ENCODE measurements around the gene IRX4.

- TF ChIP-seq, protein P1, sequence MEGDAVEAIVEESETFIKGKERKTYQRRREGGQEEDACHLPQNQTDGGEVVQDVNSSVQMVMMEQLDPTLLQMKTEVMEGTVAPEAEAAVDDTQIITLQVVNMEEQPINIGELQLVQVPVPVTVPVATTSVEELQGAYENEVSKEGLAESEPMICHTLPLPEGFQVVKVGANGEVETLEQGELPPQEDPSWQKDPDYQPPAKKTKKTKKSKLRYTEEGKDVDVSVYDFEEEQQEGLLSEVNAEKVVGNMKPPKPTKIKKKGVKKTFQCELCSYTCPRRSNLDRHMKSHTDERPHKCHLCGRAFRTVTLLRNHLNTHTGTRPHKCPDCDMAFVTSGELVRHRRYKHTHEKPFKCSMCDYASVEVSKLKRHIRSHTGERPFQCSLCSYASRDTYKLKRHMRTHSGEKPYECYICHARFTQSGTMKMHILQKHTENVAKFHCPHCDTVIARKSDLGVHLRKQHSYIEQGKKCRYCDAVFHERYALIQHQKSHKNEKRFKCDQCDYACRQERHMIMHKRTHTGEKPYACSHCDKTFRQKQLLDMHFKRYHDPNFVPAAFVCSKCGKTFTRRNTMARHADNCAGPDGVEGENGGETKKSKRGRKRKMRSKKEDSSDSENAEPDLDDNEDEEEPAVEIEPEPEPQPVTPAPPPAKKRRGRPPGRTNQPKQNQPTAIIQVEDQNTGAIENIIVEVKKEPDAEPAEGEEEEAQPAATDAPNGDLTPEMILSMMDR (IDR thresholded peaks at IDR 0.05; ENCODE audit: low read depth, low read length, missing input control) = no peak
- TF ChIP-seq TAF1 (conservative IDR thresholded peaks at IDR 0.05) (no peak), ZBTB33 (IDR thresholded peaks at IDR 0.05) (no peak), RXRA (IDR thresholded peaks at IDR 0.05) (no peak), MAX (IDR thresholded peaks at IDR 0.05) (no peak), GABPA (IDR thresholded peaks at IDR 0.05 in 1 of 2, conservative IDR thresholded peaks at IDR 0.05 in 1 of 2) (no peak), SP1 (IDR thresholded peaks at IDR 0.05) (no peak), RAD21 (IDR thresholded peaks at IDR 0.05) (no peak)
These were observed 14.1 kb upstream of the IRX4 start for GRCh38 chr5:1896602-1897376.
